HTERT RPE-1 (cell line): ENCODE data around the gene GLG1.
"Not testable (repeated sequence)": the region's sequence is repeated elsewhere in the genome, so short reads cannot be mapped to it uniquely, and the experiment has no call there.

Experiments used
- in situ Hi-C: fragments of 300-500 bp; cut with MboI; formaldehyde crosslinking; loops from 4 replicates; pipeline ENCODE4 v1.14.3; 2020; ENCODE audit warnings: low sequenced_read_pairs

The GLG1 gene

DNA sequence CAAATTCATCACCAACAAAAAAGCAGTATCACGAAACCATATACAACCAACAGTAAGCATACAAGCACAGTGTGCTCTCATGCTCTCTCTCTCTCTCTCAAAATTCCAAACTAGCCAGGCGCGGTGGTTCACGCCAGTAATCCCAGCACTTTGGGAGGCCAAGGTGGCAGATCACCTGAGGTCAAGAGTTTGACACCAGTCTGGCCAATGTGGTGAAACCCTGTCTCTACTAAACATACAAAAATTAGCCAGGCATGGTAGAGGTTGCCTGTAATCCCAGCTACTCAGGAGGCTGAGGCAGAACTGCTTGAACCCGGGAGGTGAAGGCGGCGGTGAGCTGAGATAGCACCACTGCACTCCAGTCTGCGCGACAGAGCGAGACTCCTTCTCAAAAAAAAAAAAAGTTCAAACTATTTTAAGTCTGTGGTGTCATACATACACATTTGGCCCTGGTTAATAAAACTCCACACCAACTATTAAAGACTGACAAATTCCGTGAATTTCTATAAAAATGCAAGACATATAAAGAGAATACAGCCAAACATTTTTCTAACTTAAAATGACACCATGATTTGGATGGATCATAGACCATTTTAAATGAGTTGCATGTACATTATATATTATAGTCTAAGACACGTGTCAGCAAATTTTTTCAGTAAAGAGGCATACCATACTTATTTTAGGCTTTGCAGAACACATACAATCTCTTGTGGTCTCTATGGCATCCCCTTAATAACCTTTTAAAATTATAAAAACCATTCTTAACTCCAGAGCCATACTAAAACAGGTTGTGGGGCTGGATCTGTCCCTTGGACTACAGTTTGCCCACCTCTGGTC lies 30.9 kb downstream of the GLG1 start:
- in situ Hi-C loops = no loop called here

DNA sequence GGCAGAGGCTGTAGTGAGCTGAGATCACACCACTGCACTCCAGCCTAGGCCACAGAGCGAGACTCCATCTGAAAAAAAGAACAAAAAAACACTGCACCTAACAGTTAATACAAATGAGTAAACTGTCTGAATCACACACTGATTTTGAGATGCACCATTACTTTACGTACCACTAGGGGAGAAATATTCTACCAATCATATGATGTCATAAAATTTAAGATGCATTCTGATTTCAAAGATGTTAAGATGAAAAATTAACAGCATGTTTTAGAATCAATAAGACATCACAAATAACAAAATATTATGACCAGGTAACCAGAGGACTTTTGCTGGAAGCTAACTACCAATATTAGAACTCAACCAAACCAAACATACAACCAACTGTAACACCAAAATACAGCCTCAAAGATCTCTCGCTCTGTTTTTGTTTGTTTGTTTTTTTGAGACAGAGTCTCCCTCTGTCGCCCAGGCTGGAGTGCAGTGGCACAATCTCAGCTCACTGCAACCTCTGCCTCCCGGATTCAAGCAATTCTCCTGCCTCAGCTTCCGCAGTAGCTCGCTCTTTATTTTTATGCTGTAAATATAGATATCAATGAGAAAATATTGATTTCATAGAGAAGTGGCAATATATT lies 31.6 kb downstream of the GLG1 start:
- in situ Hi-C loops = no loop called here

DNA sequence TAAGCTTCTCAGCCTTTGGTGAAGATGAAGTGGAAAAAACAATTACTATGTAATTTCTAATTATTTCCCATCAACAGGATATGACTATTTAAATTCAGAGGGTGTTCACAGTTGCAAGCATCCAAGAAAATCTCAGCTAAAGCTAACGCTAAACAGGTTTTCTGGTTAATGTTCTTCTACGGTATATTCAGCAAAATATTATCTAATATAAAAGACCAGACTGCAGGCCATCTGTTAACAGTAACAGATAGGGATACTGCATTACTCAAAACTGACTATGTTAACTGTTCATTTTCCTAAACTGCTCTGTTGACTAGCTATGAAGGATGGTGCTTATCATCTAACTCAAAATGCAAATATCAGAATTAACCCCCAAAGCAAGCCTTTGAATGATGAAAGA lies 32.8 kb downstream of the GLG1 start:
- in situ Hi-C loops = no loop called here

DNA sequence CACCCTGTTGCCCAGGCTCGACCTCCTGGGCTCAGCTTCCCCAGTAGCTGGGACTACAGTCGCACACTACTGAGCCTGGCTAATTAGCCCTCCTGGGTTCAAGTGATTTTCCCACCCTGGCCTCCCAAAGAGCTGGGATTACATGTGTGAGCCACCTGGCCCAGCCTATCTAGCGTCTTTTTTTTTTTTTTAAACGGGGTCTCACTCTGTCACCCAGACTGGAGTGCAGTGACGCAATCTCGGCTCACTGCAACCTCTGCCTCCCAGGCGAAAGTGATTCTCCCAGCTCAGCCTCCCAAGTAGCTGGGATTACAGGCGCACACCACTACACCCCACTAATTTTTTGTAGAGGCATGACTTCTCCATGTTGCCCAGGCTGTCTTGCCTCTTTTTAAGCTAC lies 33.3 kb downstream of the GLG1 start:
- in situ Hi-C loops = no loop called here

DNA sequence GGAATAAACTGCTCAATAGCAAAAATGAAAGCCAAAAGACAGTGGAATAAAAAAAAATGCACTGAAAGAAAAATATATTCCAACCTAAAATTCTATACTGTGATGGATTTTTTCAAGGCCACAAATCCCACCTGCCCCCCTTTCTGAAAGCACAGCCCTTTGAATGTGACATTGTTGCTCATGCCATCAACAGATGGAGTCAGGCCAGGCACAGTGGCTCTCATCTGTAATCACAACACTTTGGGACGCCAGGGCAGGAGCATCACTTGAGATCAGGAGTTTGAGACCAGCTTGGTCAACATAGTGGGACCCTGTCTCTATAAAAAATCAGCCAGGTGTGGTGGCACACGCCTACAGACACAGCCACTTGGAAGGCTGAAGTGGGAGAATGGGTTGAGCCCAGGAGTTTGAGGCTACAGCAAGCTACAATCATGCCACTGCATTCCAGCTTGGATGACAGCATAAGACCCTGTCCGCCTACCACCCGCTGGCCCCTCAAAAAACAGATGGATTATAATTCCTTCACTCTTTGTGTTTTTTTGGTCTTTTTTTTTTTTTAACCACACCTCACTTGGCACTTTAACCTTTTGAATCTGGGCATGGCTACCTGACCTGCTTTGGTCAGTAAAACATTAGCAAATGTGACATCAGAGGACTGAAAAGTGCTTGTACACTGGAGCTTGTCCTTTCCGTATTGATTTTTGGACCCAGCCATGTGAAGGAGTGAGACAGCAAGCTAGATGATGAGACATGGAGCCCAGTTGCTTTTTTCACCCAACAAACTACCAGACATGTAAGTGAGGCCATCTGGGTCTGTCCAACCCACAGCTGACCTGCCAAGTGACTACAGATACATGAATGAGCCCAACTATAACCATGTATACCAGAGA lies 36.3 kb downstream of the GLG1 start:
- in situ Hi-C loops = no loop called here

DNA sequence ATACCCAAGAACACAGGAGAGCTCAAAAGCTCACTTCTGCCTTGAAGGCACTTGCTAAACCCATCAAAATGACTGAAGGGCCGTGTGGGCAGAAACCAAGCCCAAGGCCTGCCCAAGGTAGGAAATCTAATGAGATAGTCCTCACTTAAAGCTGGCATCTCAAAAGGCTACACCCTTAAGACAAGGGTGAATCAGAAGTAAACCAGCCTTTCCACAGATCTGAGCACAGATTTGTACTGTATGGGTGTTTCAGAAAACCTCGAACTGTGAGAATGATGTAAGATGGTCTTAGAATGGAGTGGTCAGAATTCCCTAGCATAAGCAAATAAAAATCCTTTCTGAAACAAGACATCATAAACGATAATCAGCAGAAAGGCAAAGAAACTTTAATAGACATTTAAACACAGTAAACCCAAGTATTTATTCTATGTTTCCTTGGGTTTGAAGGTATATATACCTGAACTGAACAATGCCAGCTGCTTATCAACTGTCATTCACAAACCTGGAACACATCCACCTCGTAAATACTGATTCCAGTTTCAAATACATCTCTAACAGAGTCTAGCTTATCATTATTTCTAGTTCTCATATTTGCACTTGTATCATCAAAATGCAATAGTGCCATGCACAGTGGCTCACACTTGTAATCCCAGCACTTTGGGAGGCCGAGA lies 37.8 kb downstream of the GLG1 start:
- in situ Hi-C loops = no loop called here

DNA sequence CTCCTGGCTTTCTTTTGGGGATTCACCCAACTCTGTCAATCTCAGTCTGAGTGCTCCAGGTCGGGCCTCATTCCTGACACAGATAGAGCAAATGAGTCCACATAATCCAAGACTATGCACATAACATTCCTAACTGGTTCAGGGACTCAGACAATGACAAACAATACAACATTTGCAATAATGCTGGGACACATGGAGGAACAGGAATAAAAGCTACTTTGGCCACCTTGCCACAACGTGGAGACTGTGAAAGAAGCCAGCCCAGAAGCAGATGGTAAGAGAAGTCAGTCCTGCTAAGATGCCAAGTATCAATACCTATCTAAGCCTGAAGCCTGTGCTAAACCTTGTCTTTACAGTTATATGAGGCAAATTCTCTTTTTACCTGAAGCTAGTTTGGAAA lies 39.0 kb downstream of the GLG1 start:
- in situ Hi-C loops = no loop called here

DNA sequence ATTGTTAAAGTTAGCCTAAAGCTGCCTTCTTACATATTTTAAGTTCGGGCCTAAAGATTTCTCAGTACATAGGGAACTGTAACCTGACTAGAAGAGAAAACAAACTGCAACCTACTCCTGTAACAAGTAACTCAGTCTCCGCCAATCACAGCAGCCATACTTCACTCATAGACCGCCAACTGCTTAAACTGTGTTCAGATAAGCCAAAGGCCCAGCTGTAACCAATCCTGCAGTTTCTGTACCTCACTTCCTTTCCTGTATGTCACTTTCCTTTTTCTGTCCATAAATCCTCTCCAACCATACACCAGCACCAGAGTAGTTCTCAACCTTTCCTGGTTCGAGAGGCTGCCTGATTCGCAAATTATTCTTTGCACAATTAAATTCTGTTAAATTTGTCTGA lies 41.5 kb downstream of the GLG1 start:
- in situ Hi-C loops = no loop called here

DNA sequence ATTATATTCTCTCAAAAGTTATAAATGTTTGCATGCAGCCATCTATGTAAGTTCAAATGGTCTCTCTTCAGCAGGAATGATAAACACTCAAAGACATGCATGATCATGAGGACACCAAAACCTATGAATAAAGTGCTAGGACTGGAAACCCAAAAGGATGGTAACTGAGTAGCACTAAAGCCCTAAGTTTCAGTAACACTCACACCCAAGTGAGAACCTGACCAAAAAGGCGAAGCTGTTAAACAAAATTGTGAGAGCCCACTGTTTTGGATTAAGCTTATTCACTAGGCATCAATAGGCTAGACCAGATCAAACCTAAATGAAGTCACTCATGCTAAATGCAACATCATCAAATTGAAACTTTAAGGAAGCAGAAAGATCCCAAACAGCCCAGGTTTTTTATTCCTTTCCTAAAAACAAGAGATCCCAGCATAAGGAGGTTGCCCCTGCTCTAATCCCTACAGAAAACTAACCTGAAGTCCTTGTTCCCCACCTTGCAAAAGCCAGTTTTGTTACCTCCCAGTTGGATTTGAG lies 42.4 kb downstream of the GLG1 start:
- in situ Hi-C loops = no loop called here

DNA sequence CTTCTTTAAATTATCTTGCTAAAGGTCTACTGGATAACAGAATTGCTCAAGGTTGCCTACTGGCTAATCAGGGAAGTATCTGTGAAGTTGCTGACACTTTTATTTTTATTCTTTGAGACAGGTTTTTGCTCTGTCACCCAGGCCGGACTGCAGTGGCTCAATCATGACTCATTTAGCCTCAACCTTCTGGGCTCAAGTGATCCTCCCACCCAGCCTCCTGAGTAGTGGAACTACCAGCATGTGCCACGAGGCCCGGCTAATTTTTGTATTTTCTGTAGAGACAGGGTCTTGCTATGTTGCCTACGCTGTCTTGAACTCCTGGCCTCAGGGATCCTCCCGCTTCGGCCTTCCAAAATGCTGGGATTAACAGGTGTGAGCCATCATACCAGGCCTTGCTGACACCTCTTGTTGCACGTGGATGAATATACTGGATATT lies 43.1 kb downstream of the GLG1 start:
- in situ Hi-C loops = no loop called here

DNA sequence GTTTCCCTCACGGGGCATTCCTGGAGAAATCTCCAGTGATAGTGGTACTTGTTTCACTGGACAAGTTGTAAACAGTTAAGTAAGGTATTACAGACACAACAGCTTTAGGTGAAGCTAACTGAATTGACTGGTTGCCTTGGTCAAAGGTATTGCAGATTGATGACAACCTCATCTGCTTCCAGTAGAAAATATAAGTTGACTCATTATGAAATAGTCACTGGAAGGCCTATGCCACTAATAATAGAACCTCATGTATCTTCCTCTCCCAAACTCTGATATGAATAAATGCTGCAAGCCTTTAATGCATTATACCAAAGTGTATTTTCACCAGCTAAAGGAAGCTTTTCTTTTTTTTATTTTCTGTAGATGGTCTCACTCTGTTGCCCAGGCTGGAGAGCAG lies 44.8 kb downstream of the GLG1 start:
- in situ Hi-C loops = no loop called here

DNA sequence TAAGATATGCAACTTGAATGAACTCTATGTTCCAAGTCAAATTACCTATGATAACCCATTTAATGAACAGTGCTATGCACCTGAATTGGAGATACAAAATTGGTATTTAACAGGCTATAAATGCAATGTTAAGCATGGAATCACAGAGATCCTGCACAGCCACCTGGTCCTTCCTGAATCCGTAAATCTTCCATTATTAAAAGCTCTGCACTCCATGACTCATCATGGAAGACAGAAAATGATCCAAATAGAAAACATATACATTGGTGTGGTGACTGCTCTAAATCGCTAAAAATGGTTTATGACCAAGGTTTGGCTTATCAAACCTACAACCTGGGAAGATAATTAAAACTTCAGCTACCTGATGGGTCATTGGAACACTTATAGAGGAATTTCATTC lies 45.3 kb downstream of the GLG1 start:
- in situ Hi-C loops = no loop called here

DNA sequence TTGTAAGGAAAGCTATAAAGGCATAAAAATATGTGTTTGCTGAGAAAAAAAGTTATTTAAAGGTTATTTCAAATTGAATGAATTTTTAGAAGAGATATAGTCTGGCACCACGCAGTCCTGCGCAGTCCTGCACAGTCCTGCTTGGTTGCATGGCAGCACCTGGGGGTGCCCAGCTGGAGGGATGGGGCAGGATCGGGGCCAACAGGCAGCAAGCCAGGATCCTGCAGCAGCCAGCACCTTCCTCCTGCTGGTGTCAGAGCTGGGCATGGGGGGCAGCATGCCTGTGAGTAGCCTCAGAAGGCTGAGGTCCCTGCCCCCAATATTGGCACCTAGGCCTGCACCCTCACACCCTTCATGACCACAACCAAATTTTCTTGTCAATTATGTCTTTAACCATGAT lies 46.0 kb downstream of the GLG1 start:
- in situ Hi-C loops = no loop called here

DNA sequence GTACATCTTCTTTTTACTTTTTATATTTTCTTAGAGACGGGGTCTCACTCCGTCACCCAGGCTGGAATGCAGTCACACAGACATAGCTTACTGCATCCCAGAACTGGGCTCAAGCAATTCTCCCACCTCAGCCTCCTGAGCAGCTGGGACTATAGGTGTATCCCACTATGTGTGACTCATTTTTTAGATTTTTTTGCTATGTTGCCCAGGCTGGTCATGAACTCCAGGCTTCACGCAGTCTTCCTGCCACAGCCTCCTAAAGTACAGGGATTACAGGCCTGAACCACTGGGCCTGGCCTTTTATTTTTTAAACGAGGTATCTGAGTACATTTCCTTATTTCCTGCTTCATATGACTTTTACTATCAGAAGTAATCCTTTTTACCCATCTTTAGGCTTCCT lies 48.0 kb downstream of the GLG1 start:
- in situ Hi-C loops = no loop called here

DNA sequence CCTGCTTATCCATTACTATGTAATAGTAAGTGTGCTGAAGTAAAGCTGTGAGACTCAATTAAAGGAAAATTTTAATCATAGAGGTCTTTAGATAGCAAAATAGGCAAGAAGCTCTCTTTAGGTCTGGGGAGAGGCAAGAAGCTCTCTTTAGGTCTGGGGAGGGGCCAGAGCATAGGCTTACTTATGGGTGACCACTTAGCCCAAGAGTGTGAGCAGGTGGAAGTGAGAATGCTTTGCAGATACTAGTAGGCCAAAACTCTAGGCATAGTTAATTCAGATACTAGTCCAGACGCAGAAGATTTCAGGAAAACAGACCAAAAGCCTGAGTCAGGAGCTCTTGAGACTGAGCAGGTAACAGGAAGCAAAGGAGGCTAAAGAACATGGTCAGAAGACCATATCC lies 49.6 kb downstream of the GLG1 start:
- in situ Hi-C loops = no loop called here

DNA sequence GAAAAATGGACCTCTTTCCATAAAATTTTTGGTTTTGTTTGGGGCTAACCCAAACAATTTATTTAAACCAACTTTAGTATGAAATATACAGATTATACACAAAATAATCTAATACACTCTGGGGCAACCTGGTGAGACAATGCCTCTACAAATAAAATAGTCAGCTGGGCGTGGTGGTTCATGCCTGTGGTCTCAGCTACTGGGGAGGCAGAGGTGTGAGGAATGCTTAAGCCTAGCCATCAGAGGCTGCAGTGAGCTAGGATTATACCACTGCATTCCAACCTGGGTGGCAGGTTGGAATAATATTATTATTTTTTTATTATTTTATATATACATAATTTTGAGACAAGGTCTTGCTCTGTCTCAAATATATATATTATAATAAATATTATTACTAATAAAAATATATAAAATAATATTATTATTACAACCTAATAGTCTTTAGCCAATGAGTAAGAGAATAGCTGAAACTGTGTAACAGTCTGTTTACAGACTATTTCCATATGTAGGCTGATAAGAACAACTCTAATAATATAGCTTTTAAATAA lies 50.5 kb downstream of the GLG1 start:
- in situ Hi-C loops = no loop called here

DNA sequence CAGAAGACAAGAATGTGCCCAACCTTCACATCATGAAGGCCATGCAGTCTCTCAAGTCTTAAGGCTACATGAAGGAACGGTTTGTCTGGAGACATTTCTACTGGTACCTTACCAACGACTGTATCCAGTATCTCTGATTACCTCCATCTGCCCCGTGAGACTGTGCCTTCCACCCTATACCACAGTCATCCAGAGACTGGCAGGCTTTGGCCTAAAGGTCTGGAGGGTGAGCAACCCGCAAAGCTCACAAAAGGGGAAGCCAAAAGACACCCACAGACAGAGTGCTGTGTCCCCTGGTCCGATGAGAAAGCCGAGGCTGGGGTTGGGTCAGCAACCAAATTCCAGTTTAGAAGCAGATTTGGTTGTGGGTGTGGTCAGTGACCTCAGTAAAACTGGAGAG lies 54.6 kb downstream of the GLG1 start:
- in situ Hi-C loops = not testable (repeated sequence)

DNA sequence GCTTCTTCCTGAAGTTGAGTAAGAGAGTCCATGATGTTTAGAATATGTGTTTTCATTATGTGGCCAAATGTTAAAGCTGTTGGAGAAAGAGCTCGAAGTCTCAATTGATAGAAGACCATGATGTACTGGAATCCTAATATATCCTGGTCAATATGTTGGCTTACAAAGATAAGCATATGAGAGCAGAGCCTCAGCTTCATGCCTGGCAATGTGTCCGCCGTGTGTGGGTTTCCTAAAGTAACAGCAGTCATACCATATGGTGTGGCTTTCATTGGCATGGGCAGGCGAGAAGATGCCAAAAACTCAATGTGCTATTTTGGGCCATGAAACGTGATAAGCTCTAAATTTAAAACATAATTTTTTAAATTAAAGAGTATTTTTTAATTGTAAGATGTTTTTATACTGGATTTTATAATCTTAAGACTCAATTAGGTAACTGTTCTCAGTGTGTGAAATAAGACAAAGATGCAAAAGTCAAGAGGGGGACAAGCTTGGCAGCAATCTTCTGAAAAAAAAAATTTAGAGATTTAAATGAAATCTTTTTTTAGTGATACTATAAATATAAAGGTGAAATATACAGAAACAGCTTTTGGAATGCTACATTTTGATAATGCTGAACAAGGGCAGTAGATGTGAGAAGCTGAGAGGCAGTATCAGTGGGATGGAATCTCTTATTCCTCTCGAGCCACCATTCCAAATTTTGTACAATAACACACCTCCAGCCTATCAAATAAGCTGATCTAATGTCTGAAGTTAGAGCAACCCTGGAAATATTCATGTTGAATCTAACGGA lies 56.5 kb downstream of the GLG1 start:
- in situ Hi-C loops = not testable (repeated sequence)

DNA sequence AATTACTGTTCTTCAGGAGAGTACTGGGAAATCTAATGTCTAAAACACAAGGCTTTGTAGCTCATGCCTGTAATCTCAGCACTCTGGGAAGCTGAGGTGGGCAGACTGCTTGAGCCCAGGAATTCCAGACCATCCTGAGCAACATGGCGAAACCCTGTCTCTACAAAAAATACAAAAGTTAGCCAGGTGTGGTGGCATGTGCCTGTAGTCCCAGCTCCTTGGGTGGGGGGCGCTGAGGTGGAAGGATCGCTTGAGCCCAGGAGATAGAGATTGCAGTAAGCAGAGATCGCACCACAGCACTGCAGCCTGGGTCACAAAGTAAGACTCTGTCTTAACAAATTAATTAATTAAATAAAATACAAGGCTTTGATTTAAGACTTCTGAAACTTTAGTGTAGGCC lies 60.8 kb downstream of the GLG1 start:
- in situ Hi-C loops = not testable (repeated sequence)
